Retina (tissue), 1 donor: ENCODE results near the gene CHURC1.

Source experiments
- DNase-seq: peaks from one replicate; pipeline ENCODE4 v3.0.0-alpha.2; 2016

Gene CHURC1

GRCh38 chr14:64960762-64961276 is 46.6 kb downstream of the CHURC1 start:
- DNase-seq = no peak

GRCh38 chr14:64963611-64964010 is 49.4 kb downstream of the CHURC1 start:
- DNase-seq = no peak

- no peak for DNase-seq
Observed at GRCh38 chr14:64965356-64966000, 51.2 kb downstream of the CHURC1 start.

DNA sequence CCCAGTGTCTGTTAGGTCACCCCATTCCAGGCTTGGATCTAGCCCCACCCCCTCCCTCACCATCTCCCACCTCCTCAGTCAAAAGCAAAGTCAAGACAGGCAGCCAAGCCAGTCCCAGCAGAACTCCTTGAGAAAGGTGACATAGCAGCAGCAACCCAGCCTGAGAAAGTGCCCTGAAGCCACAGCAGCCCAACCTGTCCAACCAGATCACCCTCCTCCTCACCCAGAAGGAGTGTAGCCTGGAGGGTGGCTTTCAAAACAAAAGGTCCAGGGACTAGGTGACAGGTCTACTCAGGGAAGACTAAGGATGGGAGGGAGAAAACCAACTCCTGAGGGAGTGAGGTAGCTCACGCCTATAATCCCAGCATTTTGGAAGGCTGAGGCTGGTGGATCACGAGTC is 52.7 kb downstream of the CHURC1 start:
- no peak for DNase-seq

GRCh38 chr14:64968167-64968566 is 53.9 kb downstream of the CHURC1 start:
- DNase-seq = no peak

DNA sequence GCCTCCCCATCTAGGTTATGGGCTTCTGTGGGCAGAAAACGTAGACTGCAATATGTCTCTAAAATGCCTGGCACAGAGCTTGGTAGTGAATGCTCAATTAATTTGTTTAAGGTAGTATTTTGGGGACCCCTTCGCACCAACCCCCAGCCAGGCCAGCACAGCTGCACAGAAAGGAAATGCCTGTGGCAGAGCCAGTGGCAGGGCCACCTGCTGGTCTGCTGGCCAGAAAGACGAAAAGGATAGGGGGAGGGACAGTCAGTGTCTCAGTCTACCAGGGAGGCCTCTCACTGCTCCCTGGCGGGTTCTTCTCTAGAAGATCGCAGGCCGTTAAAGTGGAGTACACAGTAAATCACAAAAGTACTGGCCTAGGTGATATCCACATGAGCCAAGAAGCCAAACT is 54.4 kb downstream of the CHURC1 start:
- no peak for DNase-seq

- DNase-seq = no peak
Observed at GRCh38 chr14:64970041-64970440, 55.8 kb downstream of the CHURC1 start.

GRCh38 chr14:64970776-64971477 is 56.7 kb downstream of the CHURC1 start:
- DNase-seq = no peak

- peak; percentile 54 for DNase-seq
Observed at GRCh38 chr14:64971491-64971942, 57.3 kb downstream of the CHURC1 start.

GRCh38 chr14:64971943-64972791 is 57.9 kb downstream of the CHURC1 start, which contains the start of gene RAB15:
Gene RAB15, minus strand, starts transcription at chr14:64972336. Its CDS starts 260 bp downstream, at chr14:64972076.
- peak; percentile 62 for DNase-seq

- no peak for DNase-seq
Observed at GRCh38 chr14:64973026-64973442, 58.8 kb downstream of the CHURC1 start.

GRCh38 chr14:64973826-64974225 is 59.6 kb downstream of the CHURC1 start:
- no peak for DNase-seq

DNA sequence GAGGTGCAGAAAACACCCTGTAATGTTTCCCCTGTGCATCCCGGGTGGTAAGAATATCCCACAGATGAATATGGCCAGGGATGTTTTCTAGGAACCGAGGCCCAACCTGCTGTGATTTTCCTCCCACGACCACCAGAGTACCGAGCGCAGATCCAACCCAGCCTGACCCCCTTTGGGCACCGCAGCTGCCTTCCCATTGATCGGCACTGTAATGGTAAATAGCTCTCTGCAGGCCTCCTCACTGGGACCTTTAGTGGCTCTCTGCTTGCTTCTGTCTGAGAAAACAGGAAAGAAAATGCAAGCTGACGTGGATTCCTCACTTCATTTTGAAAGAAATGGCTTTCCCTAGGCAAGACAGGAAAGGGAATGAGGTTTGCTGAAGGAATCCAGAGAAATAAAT is 60.3 kb downstream of the CHURC1 start:
- DNase-seq = no peak

DNA sequence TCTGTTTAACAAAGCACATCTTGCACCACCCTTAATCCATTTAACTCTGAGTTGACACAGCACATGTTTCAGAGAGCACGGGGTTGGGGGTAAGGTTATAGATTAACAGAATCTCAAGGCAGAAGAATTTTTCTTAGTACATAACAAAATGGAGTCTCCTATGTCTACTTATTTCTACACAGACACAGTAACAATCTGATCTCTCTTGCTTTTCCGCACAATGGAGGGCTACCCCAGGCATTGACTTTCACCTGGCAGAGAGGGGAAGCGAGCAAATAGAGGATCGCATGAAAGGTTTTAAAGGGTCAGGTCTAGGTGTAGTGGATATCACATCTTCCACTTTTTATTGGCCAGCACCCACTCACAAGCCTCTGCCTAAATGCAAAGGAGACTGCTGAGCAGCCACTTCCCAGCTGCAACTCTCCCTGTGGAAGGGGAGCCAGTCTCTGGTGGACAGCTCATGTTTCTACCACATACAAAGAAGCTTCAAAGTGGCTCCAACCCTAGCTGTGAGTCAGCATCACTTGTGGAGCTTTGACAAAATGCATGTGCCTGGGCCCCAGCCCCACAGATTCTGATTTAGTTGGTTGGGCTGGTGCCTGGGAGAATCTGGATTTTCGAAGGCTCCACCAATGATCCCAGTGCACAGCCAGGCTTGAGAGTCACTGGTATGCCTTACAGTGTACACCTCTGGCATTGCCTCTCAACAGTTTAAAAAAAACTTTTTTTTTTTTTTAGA is 65.2 kb downstream of the CHURC1 start:
- no peak for DNase-seq

DNA sequence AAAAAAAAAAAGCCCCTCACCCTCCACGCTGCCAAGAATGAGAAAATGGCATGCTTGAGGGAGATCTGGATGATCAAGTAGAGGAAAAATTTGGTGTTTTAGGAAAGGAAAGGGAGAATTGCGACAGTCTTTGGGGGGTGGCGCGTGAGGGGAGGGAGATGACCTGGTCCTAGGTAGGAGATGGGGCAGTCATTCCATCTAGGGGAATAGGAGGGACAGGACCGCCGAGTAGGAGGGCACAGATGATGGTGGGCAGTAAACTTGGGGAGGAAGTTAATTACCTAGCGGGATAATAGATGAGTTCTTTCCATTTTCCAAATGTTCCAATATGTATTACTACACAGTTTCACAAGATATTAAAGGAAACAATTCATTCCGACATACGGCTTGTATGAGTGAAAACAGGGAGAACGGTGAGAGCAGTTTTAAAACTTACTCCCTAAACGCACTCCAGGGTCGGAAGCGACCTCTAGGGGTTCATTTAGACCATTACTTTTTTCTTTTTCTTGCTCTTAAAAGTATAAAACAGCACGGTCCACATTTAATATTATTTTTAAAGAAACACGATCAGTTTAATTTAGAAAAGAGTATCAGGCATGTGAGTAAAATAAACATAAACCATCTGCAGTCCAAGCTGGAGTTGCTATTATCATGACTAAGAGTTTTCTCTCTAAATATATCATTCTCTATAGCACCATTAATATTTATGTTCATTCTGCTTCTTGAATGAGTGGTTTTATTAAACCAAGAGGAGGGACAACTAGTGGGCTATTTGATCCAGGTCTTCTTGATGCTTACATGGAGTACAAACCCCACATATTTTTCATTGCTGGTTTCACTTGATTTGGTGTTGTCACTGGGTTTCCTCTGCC is 69.4 kb downstream of the CHURC1 start:
- DNase-seq = no peak
